PC-9 (cell line): ENCODE results near the gene RGS3.

ENCODE experiments used
- CTCF ChIP-seq: fragments of 200-600 bp; sonication (generic); conservative IDR thresholded peaks from 2 replicates; pipeline ENCODE4 v1.6.1; 2017; ENCODE audit warnings: mixed run types, antibody characterized with exemption, mild to moderate bottlenecking, moderate library complexity
- EZH2 ChIP-seq: fragments of 200-600 bp; sonication (generic); IDR thresholded peaks from 2 replicates; pipeline ENCODE4 v1.8.0; 2017; ENCODE audit warnings: antibody characterized with exemption, low read depth

GRCh38 chr9:113511047-113511521 lies 47.6 kb downstream of the RGS3 start:
- TF ChIP-seq CTCF: no peak
- no peak for TF ChIP-seq EZH2
